ENCODE results near the gene LGALS3BP. TPM values are rescaled to one million over a fixed set of nuclear protein-coding genes. Genes with fewer than 3 reads are reported as not detected.

The LGALS3BP gene
- total RNA-seq, 1 donor, result 457 TPM

DNA sequence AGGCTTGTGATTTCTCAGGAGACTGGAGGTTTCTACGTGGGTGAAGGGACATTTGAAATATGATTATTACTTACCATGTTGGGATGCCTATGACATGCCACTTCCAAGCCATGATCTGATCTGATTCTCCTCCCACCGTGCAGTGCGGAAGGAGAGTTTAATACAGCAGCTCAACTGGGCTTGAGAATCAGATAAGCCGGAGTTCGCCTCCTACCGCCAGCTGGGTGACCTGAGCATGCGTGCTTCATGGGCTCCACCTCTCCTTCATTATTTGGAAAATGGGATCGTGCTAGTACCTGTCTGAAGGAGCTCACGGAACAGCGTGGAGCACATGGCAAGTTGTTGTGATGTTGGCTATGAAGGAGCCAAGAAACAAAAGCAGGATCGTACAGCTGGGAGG is 42.2 kb downstream of the LGALS3BP start:
- H4K20me1 ChIP-seq (ENCODE audit: insufficient read depth, low read length), result no peaks in the 10 kb centered on the region
- H3K79me2 ChIP-seq (ENCODE audit: insufficient read depth, low read length), result no peaks in the 10 kb centered on the region
- TF ChIP-seq, protein P1, sequence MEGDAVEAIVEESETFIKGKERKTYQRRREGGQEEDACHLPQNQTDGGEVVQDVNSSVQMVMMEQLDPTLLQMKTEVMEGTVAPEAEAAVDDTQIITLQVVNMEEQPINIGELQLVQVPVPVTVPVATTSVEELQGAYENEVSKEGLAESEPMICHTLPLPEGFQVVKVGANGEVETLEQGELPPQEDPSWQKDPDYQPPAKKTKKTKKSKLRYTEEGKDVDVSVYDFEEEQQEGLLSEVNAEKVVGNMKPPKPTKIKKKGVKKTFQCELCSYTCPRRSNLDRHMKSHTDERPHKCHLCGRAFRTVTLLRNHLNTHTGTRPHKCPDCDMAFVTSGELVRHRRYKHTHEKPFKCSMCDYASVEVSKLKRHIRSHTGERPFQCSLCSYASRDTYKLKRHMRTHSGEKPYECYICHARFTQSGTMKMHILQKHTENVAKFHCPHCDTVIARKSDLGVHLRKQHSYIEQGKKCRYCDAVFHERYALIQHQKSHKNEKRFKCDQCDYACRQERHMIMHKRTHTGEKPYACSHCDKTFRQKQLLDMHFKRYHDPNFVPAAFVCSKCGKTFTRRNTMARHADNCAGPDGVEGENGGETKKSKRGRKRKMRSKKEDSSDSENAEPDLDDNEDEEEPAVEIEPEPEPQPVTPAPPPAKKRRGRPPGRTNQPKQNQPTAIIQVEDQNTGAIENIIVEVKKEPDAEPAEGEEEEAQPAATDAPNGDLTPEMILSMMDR (IDR thresholded peaks at IDR 0.05; ENCODE audit: extremely low read depth, low read depth, low read length), result no peak
- H3K4me2 ChIP-seq (ENCODE audit: insufficient read depth, low read length), result no peak overlapping the region
- no peak overlapping the region for H3K27ac ChIP-seq (ENCODE audit: low read depth, low read length)
- no peaks in the 10 kb centered on the region for H3K36me3 ChIP-seq (ENCODE audit: insufficient read depth, low read length)
- no peak for DNase-seq (ENCODE audit: insufficient read length, low spot score, missing footprints)
- H3K9me3 ChIP-seq (ENCODE audit: low read depth, low read length), result no peaks in the 10 kb centered on the region
- peaks cover 60% of the 10 kb centered on the region for H3K4me1 ChIP-seq (ENCODE audit: insufficient read depth, low read length)
- H3K27me3 ChIP-seq (ENCODE audit: insufficient read depth, low read length), result no peaks in the 10 kb centered on the region
- no peak overlapping the region for H3K4me3 ChIP-seq (ENCODE audit: insufficient read depth, low read length)
- H2AFZ ChIP-seq (ENCODE audit: low read length), result no peak overlapping the region

DNA sequence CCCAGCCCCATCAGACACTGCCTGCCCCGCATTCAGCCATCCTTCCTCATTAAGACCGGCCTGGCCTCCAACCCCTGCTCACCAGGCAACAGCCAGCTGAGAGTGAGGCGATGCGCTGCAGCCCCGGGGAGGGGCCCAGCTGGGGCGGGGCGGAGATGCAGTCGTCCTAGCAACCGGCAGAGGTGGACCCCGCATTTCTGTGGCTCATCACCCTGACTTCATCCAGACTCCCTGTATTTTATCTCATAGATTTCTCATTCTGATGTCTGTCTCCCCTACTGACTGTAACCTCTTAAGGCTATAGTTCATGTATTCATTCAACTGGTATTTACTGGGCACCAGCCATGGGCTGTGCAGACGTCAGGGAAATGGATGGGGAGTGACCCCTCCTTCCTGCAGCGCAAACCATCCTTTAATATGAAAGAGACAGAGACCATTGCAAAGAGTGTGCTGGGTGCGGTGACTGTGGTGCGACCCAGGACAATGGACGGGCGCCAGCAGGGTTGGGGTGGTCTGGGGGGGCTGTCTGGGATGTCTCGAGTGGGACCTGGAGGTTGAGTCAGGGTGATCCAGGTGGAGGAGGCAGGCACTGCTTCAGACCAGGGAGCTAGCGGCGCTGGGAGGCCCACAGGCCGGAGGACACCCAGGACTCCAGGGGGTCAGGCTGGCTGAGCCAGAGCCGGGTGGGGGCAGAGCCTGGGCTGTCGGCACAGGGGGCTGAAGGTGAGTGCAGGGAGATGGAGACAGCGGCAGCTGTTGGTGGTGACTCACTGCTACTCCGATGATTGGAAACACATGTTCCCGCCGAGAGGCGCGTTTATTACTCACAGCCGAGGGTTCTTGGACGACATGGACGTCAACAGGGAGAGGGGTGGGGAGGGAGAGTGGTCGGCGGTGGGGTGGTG is 44.1 kb downstream of the LGALS3BP start:
- no peaks in the 10 kb centered on the region for H3K79me2 ChIP-seq (ENCODE audit: insufficient read depth, low read length)
- peak; percentile 98 for DNase-seq (ENCODE audit: insufficient read length, low spot score, missing footprints)
- TF ChIP-seq, protein P1 (IDR thresholded peaks at IDR 0.05; ENCODE audit: extremely low read depth, low read depth, low read length), result no peak
- H3K4me1 ChIP-seq (ENCODE audit: insufficient read depth, low read length), result peaks cover 59% of the 10 kb centered on the region
- no peaks in the 10 kb centered on the region for H4K20me1 ChIP-seq (ENCODE audit: insufficient read depth, low read length)
- H3K27ac ChIP-seq (ENCODE audit: low read depth, low read length), result peak overlapping the region; percentile 98
- H3K36me3 ChIP-seq (ENCODE audit: insufficient read depth, low read length), result no peaks in the 10 kb centered on the region
- H3K9me3 ChIP-seq (ENCODE audit: low read depth, low read length), result no peaks in the 10 kb centered on the region
- H3K27me3 ChIP-seq (ENCODE audit: insufficient read depth, low read length), result no peaks in the 10 kb centered on the region
- peak overlapping the region; percentile 43 for H3K4me3 ChIP-seq (ENCODE audit: insufficient read depth, low read length)
- H3K4me2 ChIP-seq (ENCODE audit: insufficient read depth, low read length), result peak overlapping the region; percentile 80
- H2AFZ ChIP-seq (ENCODE audit: low read length), result no peak overlapping the region

DNA sequence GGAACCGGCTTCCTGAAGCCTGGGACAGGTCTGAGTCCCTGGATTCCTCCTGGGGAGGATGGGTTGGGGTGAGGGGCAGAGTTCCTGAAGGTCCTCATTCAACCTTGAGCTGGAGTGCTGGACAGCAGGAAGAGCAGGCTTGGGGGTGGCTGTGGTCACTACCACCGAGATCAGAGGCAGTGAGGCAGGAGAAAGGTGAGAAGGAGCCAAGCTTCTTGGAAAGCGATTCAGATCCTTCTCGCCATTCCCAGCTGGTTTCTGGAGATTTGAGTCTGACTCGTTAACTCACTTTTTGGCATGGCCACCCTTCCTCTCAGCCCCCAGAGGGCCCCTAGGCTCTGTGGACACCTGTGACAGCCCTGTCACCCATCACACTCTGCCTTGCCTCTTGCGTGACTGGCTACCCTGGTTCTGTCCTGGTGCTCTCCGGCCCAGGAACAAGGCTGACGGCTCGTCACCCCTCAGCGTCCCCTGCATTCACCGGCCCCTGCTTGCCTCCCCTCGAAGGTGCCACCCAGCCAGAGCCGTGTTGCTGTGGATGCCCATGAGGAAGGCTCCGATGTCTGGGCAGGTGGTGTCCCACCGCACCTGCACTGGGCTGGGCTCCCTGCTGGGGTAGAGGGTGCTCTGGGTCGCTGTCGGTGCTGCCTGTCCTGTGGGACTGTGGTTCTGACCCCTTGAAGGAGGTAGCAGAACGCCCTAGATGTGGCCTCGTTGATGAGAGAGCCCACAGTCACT is 44.9 kb downstream of the LGALS3BP start:
- Histone ChIP-seq H3K27ac (ENCODE audit: low read depth, low read length) (peak overlapping the region; percentile 98), H3K9me3 (ENCODE audit: low read depth, low read length) (no peaks in the 10 kb centered on the region), H2AFZ (ENCODE audit: low read length) (peak overlapping the region; percentile 21), H3K4me2 (ENCODE audit: insufficient read depth, low read length) (peak overlapping the region; percentile 80), H3K4me1 (ENCODE audit: insufficient read depth, low read length) (peaks cover 51% of the 10 kb centered on the region), H4K20me1 (ENCODE audit: insufficient read depth, low read length) (no peaks in the 10 kb centered on the region), H3K4me3 (ENCODE audit: insufficient read depth, low read length) (peak overlapping the region; percentile 20), H3K79me2 (ENCODE audit: insufficient read depth, low read length) (no peaks in the 10 kb centered on the region), H3K27me3 (ENCODE audit: insufficient read depth, low read length) (no peaks in the 10 kb centered on the region), H3K36me3 (ENCODE audit: insufficient read depth, low read length) (no peaks in the 10 kb centered on the region)
- TF ChIP-seq, protein P1 (IDR thresholded peaks at IDR 0.05; ENCODE audit: extremely low read depth, low read depth, low read length), result no peak
- DNase-seq (ENCODE audit: insufficient read length, low spot score, missing footprints), result no peak
